DMS79 (cell line): Measurements from ENCODE around the gene MRPL55.

ENCODE experiments used
- DNase-seq: peaks from one replicate; lab custom pipeline; 2025; lab: John Stamatoyannopoulos, UW

MRPL55 gene

DNA sequence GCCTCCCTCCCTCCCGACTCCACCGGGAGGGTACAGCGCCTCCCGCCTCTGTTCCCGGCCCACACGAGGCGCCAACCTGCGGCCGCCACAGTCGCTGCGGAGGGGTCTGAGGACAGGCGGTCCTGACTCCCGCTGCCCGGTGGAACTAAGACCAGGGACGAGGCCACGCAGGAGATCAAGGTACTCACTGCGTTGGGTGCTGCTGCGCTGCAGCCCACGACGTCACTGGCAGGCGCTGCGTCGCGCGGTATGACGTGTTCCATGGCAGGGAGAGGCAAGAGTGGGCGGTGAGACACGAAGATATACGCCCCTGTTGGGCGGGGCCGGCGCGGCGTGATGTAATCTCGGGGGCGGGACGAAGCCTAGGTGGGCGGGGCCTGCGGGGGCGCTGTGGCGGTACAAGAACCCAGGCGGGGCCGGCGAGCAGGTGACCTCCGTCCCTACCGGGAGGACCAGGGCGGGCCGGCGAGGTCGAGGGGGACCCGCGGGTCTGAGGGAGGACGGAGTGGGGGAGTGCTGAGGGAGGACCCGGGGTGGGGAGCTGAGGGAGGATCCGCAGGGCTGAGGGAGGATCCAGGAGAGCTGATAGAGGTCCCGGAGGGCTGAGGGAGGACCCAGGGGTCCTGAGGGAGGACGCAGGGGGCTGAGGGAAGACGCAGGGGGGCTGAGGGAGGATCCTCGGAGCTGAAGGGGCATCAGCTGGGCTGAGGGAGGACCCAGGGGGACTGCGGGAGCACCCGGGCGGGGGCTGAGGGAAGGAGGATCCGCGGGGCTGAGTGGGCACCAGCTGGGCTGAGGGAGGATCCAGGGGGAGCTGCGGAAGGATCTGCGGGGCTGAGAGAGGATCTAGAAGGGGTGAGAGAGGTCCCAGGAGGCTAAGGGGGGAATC lies at the start of gene MRPL55:
TSS of gene MRPL55 (minus strand) at position 227 of the 889 bp plus-strand sequence. CDS start 1,039 bp downstream, outside the sequence.
- peak; percentile 80 for DNase-seq

GRCh38 chr1:228158151-228159007 lies 49.3 kb upstream of the MRPL55 start:
- DNase-seq = no peak

- DNase-seq = no peak
Observed at GRCh38 chr1:228157729-228158126, 48.6 kb upstream of the MRPL55 start.

- no peak for DNase-seq
Observed at GRCh38 chr1:228156941-228157728, 48.0 kb upstream of the MRPL55 start.

GRCh38 chr1:228156515-228156881 lies 47.4 kb upstream of the MRPL55 start:
- no peak for DNase-seq

DNA sequence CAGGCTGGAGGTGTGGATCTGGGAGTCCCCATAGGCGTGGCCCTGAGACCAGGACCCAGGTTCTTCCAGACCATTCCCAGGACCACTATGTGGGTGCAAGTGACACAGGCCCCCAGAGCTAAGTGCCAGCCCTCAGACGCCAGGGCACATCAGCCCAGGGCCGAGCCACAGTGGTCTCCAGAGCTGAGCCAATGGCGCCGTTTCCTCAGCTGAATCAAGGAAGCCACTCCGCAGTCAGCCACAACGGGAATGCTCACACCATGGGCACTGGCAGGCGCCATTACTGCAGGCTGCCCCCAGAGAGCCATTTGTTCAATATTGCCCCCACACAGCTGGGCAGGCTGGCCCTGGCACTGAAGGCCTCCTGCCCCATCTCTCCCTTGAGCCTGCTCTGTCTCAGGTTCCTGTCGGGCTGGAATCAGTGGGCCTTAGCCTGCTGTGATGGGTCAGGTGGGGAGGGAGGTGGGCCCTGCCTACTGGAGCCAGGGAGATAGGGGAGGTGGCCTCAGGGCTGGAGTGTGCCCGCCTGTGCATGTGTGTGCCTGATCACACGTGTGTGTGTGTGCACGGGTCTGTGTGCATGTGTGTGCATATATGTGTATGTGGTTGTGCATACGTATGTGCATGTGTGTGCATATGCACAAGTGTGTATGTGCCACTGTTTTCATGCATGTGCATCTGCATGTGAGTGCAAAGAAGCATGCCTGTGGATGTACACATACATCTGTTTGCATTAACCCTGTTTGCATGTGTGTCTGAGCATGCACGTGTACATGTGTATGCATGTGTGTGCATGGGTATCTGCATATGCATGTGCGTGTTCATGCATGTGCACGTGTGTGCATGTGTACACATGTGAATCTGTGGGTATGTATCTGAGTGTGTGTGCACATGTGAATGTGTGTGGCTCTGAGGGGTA lies 46.8 kb upstream of the MRPL55 start:
- DNase-seq = no peak

DNA sequence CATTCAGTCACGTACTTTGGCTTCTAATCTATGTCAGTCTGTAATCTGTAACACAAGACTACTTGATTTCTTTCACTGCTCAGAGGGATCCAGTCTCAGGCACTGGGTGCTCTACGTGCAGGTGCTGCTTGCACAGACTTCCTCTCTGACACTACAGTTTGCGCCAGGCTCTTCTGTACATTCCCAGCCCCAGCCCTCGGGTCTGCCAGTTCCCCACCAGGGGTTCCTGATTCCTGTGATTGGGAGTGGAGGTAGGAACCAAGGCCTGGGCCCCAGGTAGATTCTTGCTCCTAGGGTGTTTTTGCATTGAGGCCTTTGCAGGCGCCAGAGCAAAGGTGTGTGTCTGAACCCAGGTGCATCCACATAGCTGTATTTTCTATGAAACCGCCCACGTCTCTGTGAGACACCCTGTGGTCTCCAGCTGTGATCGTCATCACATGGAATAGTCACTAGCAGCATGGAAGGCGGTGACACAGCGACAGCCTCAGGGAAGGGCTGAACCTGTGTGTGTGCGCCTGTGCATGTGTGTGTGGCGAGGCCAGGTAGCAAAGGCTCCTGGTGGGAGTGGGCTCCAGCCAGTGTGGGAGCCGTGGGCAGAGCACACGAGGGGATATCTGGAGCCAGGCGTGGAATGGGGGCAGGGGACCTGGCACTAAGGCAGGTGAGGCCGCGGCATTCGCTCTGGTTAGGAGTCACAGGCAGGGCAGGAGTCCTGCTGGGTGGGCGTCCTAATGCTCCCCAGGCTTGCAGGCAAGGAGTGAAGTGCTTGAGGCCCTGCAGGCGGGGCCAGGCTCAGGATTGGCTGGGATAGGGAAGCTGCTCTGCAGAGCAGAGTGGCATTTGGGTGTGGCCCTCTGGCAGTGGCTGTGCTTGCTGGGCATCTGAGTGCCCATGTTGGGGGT lies 45.8 kb upstream of the MRPL55 start:
- no peak for DNase-seq

DNA sequence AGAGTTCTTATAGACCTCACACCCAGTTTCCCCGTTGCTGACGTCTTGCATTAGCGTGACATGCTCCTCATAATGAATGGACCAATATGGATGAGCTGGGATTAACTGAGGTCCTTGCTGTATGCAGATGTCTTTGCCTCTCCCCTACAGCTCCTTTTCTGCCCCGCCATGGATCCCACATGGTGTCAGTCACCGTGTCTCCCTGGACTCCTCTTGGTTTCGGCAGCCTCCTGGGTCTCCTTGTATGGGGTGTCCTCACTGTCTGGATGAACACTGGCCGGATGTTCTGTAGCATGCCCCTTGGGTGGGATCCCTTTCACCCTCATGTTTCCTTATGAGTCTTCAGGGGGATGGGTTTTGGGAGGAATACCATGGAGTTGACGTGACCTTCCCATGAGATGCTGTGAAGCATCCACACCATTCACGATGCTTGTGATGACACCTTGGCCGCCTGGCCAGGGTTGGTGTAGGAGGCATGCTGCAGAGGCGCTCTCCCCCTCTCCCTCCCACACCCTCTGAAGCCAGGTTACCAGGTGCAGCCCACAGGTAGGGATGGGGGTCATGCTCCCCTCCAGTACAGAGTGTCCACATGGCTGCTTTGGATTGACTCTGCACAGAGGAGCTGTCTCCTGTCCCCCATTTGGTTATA lies 45.0 kb upstream of the MRPL55 start:
- no peak for DNase-seq

GRCh38 chr1:228152918-228153258 lies 43.8 kb upstream of the MRPL55 start:
- no peak for DNase-seq

DNA sequence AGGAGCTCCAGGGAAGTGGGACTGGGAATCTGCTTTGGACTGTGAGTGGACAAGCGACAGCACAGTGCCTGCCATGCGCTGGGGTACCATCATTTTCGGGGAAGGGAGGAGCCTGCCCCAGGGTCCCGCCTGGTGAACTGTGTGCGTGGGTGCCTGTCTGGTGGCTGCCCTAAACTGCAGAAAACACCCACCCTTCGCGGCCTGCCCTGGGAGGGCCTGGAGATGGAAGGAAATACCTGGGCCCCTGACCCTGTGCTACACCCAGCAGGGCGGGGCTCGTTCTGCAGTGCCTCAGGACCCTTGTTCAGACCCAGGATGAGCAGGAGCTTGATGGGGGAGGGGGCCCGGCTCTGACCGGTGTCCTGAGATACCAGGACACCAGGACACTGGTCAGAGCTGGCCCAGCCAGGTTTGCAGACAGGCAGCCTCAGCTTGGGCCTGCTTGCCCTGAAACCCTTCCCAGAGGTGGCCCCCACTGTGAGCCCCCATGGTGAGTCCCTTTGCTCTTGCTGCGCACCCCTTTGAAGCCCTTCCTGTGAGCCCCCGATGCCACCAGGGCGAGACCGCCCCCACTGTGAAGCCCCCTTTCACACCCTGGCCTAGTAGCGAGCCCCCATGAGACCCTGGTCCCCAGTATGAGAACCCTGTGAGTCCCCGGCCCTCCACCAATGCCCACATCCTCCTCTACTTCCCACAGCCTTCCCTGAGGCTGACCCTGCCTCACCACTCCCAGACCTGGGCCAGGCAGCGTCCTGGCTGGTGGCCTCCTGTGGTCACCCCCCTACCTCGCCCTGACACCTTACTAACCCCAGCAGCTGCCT lies 43.2 kb upstream of the MRPL55 start:
- DNase-seq = no peak

DNA sequence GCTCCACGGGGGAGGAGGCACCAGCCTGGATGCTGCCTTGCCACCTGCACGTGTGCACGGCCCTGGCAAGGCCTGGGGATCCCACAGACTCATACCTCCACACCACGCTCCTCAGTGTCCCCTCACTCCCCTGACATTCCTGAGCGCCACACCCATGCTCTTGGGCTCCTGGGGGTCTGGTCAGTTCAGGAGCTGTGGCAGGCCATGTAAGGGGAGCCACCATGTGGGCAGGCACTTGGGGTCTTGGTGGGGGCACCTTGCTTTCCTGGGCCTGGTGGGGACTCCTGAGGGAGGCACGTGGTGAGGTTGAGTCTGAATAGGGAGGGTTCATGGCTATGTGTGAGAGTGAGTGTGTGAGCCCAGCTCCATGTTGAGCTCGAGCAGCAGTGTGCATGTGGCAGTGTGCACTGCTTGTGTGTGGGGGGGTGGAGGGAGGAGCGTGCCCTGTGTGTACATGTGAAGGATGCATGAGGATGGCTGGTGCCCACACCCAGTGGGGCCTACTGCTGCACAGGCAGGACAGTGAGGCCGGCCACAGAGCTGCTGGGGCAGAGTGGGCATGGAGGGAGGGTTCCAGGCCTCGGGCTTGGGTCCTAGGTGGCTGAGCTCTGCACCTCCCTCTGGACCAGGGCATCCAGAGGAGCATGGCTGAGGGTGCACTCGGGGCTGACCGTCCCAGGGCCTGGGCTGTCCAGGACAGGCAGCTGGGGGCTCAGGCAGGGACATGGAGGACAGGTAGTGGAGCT lies 42.3 kb upstream of the MRPL55 start:
- no peak for DNase-seq

- DNase-seq = no peak
Observed at GRCh38 chr1:228150461-228151179, 41.5 kb upstream of the MRPL55 start.

- DNase-seq = no peak
Observed at GRCh38 chr1:228150120-228150460, 41.0 kb upstream of the MRPL55 start.

GRCh38 chr1:228149406-228150119 lies 40.5 kb upstream of the MRPL55 start, which contains the start of gene GJC2:
Gene GJC2, plus strand, starts transcription at chr1:228149930. Its CDS starts 7,829 bp downstream, at chr1:228157759.
- no peak for DNase-seq

GRCh38 chr1:228148935-228149405 lies 39.9 kb upstream of the MRPL55 start:
- no peak for DNase-seq

GRCh38 chr1:228148196-228148861 lies 39.2 kb upstream of the MRPL55 start:
- no peak for DNase-seq
